ENCODE results near the gene COQ8B.
A peak's percentile ranks its signal among the peaks of the same experiment; 100 is the strongest.

Gene COQ8B

GRCh38 chr19:40723661-40724254 lies 7.1 kb upstream of the COQ8B start:
- DNase-seq (ENCODE audit: low read depth), result no peak
- no peak overlapping the region for H3K4me3 ChIP-seq (ENCODE audit: low read depth, low read length)
- TF ChIP-seq CTCF (IDR thresholded peaks at IDR 0.05; ENCODE audit: low read depth, low read length, missing control alignments), result no peak
- in situ Hi-C loops (cut with HindIII; ENCODE audit: low sequenced_read_pairs), result no loop called here

- in situ Hi-C loops (cut with HindIII; ENCODE audit: low sequenced_read_pairs), result no loop called here
- H3K4me3 ChIP-seq (ENCODE audit: low read depth, low read length), result no peak overlapping the region
- no peak for TF ChIP-seq CTCF (IDR thresholded peaks at IDR 0.05; ENCODE audit: low read depth, low read length, missing control alignments)
- DNase-seq (ENCODE audit: low read depth), result no peak
Measured at GRCh38 chr19:40721936-40722661, 5.4 kb upstream of the COQ8B start.

- H3K4me3 ChIP-seq (ENCODE audit: low read depth, low read length), result no peak overlapping the region
- TF ChIP-seq CTCF (IDR thresholded peaks at IDR 0.05; ENCODE audit: low read depth, low read length, missing control alignments), result no peak
- no peak for DNase-seq (ENCODE audit: low read depth)
- in situ Hi-C loops (cut with HindIII; ENCODE audit: low sequenced_read_pairs), result no loop called here
Measured at GRCh38 chr19:40721140-40721486, 4.4 kb upstream of the COQ8B start.

- H3K4me3 ChIP-seq (ENCODE audit: low read depth, low read length), result peak overlapping the region; percentile 71
- in situ Hi-C loops (cut with HindIII; ENCODE audit: low sequenced_read_pairs), result no loop called here
- TF ChIP-seq CTCF (IDR thresholded peaks at IDR 0.05; ENCODE audit: low read depth, low read length, missing control alignments), result no peak
Measured at GRCh38 chr19:40719414-40719894, 2.8 kb upstream of the COQ8B start.

GRCh38 chr19:40718774-40719391 lies 2.2 kb upstream of the COQ8B start:
- H3K4me3 ChIP-seq (ENCODE audit: low read depth, low read length), result peak overlapping the region; percentile 71
- DNase-seq (ENCODE audit: low read depth), result no peak
- TF ChIP-seq CTCF (IDR thresholded peaks at IDR 0.05; ENCODE audit: low read depth, low read length, missing control alignments), result no peak

More at GRCh38 chr19:40719414-40719894, 2.8 kb upstream of the COQ8B start:
- DNase-seq (ENCODE audit: low read depth), result no peak

GRCh38 chr19:40717880-40718773 lies 1.4 kb upstream of the COQ8B start:
- in situ Hi-C loops (cut with HindIII; ENCODE audit: low sequenced_read_pairs), result no loop called here
- DNase-seq (ENCODE audit: low read depth), result no peak
- TF ChIP-seq CTCF (IDR thresholded peaks at IDR 0.05; ENCODE audit: low read depth, low read length, missing control alignments), result no peak
- H3K4me3 ChIP-seq (ENCODE audit: low read depth, low read length), result peak overlapping the region; percentile 71

More at GRCh38 chr19:40718774-40719391, 2.2 kb upstream of the COQ8B start:
- in situ Hi-C loops (cut with HindIII; ENCODE audit: low sequenced_read_pairs), result no loop called here
